Renal cortical epithelial cell (primary cell): Measurements from ENCODE around the gene ZNF683. TPM values are rescaled to one million over a fixed set of nuclear protein-coding genes. Genes with fewer than 3 reads are reported as not detected.

ENCODE experiments used
- DNase-seq: peaks from one replicate; pipeline ENCODE4 v3.0.0-alpha.2; 2011; ENCODE audit warnings: low read depth
- total RNA-seq: library from RNA; depleted of rRNA; stranded (reverse); fragments of >200 nt; gene quantifications from 2 replicates; pipeline ENCODE4 v1.2.3, GENCODE V29; 2014

Gene ZNF683
- total RNA-seq, 1 donor from 2014 or later, result not detected

GRCh38 chr1:26358411-26359384 lies 13.9 kb downstream of the ZNF683 start:
- DNase-seq, result peak; percentile 48

DNA sequence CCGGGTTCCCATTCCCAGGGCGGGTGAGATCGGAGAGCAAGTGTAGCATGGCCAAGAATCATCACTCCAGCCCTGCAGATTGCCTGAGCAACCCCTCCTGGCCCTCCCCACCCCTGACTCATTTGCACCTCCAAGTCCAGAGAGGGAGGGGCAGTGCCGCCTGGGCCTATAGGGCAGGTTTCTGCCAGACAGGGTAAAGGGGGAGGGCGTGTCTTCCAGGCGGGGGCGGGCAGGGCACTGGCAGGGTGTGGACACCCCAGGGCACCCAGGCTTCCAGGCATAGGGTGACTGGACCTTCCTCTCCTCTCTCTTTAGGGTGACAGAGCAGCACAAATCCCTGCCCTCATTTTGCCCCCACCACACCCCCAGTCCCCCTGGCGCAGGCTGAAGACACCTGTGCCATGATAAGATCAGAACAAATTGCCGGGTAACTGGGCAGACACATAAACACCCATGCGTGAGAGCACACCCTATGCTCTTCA lies 15.4 kb downstream of the ZNF683 start:
- DNase-seq, result peak; percentile 31

GRCh38 chr1:26356106-26356505 lies 16.4 kb downstream of the ZNF683 start:
- DNase-seq, result no peak

DNA sequence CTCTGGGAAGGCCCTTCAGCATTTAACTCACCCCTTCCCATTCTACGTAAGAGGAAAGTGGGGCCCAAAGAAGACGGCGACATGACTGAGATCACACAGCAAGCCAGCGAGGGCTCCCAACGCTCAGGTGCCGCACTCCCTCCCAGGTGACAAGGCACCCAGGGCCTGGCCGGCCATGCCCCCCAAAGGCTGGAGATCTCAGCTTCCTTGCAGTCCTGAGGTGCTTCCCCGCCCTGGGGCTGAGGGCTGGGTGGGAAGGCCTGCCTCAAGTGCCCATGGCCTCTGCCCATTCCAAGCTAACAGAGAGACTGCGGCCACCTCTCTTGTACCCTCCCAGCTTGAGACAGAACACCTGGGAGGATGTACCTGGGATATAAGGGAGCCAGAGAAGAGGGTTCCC lies 17.6 kb downstream of the ZNF683 start:
- DNase-seq, result no peak

DNA sequence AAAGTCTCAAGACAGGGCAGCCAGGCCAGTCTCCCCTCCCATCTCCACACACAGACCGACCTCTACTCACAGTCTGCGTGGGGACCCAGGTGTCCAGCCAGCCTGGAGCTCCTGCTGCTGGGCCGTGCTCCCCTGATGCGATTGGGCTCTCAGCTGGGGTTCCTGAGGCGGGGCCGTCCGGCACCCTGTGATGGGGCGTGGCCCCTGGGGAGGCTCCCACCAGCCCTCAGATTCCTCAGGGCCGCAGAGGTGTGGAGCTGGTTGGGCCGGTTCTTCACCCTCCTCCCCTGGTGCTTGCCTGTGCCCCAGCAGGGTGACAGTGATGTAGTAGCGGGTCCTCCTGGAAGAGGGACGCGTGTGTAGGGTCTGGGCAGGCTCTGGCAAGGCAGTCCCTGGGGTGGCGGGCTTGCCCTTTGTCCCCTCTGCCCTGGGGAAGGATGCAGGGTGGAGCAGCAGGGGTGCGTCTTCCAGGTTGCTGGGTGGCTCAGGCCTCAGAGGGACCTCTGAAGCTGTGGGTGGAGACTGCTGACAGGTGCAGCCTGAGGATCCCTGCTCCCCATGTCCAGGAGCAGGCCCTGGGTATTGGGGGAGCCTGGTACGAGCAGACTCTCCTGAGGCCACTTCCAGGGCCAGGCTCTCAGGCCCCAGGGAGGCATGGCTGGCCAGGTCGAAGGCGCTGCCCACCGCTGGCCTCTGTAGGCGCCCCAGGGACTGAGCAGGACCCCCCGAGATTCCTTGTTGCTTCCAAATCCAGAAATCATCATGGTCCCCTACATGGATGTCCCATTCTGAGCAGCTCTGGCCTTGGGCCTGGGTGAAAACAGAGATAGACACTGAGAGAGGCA lies 18.4 kb downstream of the ZNF683 start, which contains the start of gene CRYBG2:
Gene CRYBG2, minus strand, starts transcription at position 155 of the 845 bp plus-strand sequence. CDS start 7,473 bp downstream, outside the sequence.
- DNase-seq, result no peak

- DNase-seq, result no peak
Observed at GRCh38 chr1:26353210-26353859, 19.2 kb downstream of the ZNF683 start.

GRCh38 chr1:26352338-26352679 lies 20.2 kb downstream of the ZNF683 start:
- DNase-seq, result peak; percentile 29

DNA sequence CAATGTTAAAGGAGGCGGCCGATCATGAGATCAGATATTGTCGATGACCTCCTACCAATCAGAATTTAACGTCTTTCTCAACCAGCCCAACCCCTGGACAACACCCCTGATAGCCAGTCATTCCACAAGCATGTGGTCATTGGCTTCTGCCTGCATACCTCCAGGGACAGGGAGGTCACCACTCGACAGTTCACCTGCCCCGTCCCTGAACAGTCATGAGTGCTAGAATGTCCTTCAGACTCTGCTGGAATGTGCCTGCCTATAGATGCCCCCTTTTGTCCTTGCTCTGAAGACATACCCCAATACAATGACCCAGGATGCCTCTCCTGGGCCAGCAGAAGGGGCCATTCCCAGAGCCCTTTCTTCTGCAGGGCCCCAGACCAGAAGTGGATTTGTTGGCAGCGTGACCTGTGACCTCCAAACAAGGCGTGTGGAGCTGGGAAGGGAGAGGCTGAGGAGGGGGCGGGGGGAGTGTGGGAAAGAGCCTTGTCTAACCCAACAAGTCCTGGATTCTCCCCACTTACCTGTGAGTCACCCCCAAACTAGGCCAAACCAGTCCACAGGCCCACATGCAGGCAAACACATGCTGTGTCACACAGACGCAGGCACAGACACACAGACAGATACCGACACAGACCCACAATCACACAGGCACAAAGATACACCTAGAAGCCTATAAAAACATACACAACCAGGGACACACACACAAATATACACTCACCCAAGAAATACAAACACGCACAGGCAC lies 20.8 kb downstream of the ZNF683 start:
- peak; percentile 87 for DNase-seq

- peak; percentile 87 for DNase-seq
Observed at GRCh38 chr1:26350701-26351589, 21.6 kb downstream of the ZNF683 start.

GRCh38 chr1:26350343-26350700 lies 22.2 kb downstream of the ZNF683 start:
- DNase-seq, result no peak

GRCh38 chr1:26349877-26350244 lies 22.7 kb downstream of the ZNF683 start:
- DNase-seq, result no peak

- peak; percentile 89 for DNase-seq
Observed at GRCh38 chr1:26349188-26349876, 23.2 kb downstream of the ZNF683 start.

DNA sequence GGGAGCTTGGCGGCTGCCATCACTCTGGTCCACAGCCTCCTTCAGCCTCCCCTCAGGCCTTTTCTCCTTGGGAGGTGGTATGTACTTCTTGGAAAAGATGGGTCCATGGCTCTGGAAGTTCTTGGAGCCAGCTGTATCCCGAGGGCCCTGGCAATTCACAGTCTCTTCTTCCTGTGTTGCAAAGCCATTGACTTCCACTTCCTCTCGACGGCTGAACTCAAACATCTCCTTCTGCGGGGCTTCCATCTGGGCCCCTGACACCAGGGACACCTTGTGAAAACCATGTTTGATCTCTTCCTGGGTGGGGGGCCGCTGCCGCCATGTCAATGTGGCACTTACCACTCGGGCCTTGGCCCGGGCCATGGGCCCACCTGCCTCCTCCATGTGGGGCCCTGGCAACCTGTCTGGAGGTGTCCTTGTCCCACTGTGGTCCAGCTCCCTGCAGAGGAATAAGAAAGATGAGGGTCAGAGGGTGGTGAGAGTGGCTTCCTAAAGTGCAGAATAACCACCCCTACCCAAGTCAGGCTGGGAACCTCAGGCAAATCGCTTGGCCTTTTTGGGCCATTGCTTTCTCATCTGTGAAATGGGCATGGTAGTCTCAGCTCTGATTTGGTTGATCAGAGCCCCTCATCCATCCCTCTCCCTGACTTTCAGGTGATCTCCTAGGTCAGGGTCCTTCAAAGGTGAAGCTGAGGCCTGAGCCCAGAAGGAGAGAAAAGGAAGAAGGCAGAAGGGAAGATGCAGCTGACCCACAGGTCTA lies 26.1 kb downstream of the ZNF683 start:
- DNase-seq, result no peak

- no peak for DNase-seq
Observed at GRCh38 chr1:26345718-26346117, 26.8 kb downstream of the ZNF683 start.

DNA sequence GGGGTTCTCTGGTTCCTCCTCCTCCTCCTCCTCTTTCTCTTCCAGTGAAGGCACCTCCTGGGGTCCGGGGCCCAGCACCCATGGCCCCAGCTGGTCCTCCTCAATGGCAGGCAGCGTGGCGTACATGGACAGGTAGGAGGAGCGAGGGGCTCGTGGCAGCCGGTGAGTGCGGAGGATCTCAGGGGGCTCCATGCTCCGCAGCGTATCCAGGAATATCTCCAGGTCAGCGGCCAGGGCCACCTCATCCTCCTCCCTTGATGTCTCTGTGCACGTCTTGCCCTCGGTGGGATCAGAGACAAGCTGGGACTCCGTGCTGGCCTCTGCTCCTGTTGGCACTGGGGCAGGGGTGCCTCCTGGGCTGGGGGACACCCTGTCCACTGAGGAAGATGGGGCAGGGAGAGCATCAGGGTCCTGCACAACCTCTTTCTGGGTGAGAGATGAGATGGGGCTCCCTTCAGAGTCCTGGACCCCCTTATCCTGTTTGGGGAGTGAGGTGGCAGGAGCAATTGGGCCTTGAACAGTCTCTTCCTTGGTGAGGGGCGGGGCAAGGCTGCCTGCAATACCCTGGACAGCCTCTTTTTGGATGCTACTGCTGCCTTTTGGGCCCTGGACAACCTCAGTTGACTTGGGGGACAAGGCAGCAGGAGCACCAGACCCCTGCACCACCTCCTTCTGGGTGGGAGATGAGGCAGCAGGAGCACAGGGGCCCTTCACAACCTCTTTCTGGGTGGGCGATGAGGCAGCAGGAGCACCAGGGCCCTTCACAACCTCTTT lies 28.2 kb downstream of the ZNF683 start:
- no peak for DNase-seq

DNA sequence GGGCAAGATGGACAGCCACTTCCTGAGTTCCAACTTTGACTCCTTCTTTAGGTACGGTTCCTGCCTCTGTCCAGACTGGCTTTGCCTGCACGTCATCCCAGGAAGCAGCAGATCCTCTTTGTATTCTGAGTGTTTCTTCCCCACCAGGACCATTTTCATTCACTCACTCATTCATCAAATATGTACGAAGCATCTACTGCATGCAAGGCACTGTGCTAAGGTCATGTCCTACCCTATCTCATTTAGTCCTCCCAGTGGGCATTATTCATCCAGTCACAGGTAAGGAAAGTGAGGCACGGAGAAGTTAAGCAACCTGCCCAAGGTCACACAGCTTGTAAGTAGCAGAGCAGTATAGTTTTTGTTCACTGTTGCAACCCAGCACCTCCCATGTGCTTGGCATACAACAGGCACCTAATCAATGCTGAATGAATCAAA lies 32.5 kb downstream of the ZNF683 start:
- no peak for DNase-seq

DNA sequence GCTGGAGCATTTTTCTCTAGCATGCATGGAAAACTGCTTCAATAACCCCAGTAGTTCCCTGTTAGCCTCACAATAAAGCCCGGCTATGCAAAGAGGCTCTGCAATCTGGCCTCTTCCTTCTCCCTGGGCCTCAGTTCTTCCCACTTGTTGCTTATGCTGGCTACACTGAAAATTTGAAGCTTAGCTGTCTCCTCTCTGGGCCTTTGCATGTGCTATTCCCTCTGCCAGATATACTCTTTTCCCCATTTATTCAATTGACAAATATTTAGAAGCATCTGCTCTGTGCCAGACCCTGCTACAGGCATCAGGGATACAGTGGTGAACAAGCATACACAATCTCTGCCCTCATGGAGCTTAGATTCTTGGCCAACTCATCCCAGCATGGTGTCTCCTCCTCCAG lies 33.9 kb downstream of the ZNF683 start:
- DNase-seq, result no peak

DNA sequence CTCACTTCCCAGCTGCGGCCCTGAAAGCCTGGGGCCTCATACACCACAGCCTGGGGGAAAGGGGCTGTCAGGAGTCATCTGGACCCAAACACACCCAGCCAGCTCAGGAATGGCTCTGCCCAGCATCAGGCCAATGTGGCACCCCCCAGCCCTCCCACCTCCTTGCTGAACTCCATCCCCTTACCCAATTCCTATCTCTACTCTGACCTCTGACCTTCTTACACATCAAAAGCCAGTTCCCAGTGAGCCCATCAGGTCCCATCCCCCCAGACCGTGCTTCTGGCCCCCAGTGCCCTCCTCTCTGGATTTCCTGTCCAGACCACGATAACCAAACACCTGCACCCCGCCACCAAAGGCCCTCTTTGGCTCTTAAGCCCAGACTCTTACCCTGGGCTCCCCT lies 34.9 kb downstream of the ZNF683 start:
- DNase-seq, result no peak
